ENCODE results near the gene IFNA16.
A peak's percentile ranks its signal among the peaks of the same experiment; 100 is the strongest.
"Not testable (repeated sequence)": the region's sequence is repeated elsewhere in the genome, so short reads cannot be mapped to it uniquely, and the experiment has no call there.

The IFNA16 gene

DNA sequence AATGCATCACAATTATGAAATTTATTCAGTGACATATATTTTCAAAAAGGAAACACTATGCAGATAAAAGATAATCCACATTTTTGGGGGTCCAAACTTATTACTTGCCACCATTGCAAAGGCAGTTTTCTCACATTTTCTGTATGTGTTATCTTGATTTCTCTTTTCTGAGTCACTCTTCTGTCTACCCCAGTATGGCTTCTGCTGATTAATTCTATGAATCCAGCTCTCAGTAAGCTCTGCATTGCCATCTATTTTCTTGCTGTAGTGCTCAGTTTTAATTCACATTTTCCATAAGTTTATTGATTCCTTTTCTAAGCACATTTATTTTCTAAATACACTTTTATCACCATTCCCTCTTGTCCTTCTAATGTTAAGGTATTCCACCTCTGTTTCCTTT lies 11.9 kb downstream of the IFNA16 start:
- Histone ChIP-seq H3K4me2 (ENCODE audit: low read depth, low read length, poor library complexity, severe bottlenecking) (no peak overlapping the region), H3K27me3 (ENCODE audit: low read length) (no peaks in the 10 kb centered on the region), H3K27ac (ENCODE audit: low read depth, low read length) (no peak overlapping the region), H3K9ac (ENCODE audit: low read length) (no peak overlapping the region), H4K20me1 (ENCODE audit: low read depth, low read length) (no peaks in the 10 kb centered on the region), H3K36me3 (ENCODE audit: low read length) (no peaks in the 10 kb centered on the region), H3K79me2 (ENCODE audit: insufficient read depth, low read length) (no peaks in the 10 kb centered on the region), H3K9me2 (replicated peaks; ENCODE audit: insufficient read depth, low read length) (no peaks in the 10 kb centered on the region), H3K4me3 (ENCODE audit: insufficient read depth, low read length, poor library complexity, severe bottlenecking) (no peak overlapping the region), H3K9me3 (ENCODE audit: insufficient read depth, low read length) (no peaks in the 10 kb centered on the region), H3F3A (ENCODE audit: insufficient read depth) (no peaks in the 10 kb centered on the region), H2AFZ (ENCODE audit: low read depth, low read length, severe bottlenecking) (no peak overlapping the region)
- no peak for TF ChIP-seq EZH2phosphoT487 (conservative IDR thresholded peaks at IDR 0.05; ENCODE audit: low read length)

DNA sequence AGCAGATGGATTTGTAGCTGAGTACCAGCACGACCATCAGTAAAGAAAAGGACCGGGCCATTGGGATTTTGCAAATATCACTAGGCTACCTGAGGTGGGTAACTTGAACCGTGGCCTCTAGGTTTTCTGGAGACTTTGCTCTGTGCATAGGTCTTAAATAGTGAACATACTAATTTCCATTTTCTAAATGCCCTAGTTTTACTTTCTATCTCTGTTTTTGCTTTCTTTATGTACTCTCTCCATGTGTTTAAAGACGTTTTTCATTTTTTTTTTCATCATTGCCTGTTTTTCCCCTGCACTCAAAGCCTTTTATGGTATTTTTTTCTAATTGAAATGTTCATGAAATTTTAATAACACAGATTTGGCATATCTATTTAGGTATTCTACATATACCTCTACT lies 15.0 kb downstream of the IFNA16 start, which contains the start of gene IFNA7:
IFNA7 (minus strand) TSS at position 101 of the 400 bp plus-strand sequence; CDS start at position 61, 40 bp downstream.
- not testable (repeated sequence) for H3K79me2 ChIP-seq (ENCODE audit: insufficient read depth, low read length); H3K36me3 ChIP-seq (ENCODE audit: low read length); H3F3A ChIP-seq (ENCODE audit: insufficient read depth); H3K9me2 ChIP-seq (replicated peaks; ENCODE audit: insufficient read depth, low read length); H3K4me2 ChIP-seq (ENCODE audit: low read depth, low read length, poor library complexity, severe bottlenecking); H3K27me3 ChIP-seq (ENCODE audit: low read length); H3K9me3 ChIP-seq (ENCODE audit: insufficient read depth, low read length); H3K9ac ChIP-seq (ENCODE audit: low read length); H4K20me1 ChIP-seq (ENCODE audit: low read depth, low read length); H3K27ac ChIP-seq (ENCODE audit: low read depth, low read length); H2AFZ ChIP-seq (ENCODE audit: low read depth, low read length, severe bottlenecking); H3K4me3 ChIP-seq (ENCODE audit: insufficient read depth, low read length, poor library complexity, severe bottlenecking)

DNA sequence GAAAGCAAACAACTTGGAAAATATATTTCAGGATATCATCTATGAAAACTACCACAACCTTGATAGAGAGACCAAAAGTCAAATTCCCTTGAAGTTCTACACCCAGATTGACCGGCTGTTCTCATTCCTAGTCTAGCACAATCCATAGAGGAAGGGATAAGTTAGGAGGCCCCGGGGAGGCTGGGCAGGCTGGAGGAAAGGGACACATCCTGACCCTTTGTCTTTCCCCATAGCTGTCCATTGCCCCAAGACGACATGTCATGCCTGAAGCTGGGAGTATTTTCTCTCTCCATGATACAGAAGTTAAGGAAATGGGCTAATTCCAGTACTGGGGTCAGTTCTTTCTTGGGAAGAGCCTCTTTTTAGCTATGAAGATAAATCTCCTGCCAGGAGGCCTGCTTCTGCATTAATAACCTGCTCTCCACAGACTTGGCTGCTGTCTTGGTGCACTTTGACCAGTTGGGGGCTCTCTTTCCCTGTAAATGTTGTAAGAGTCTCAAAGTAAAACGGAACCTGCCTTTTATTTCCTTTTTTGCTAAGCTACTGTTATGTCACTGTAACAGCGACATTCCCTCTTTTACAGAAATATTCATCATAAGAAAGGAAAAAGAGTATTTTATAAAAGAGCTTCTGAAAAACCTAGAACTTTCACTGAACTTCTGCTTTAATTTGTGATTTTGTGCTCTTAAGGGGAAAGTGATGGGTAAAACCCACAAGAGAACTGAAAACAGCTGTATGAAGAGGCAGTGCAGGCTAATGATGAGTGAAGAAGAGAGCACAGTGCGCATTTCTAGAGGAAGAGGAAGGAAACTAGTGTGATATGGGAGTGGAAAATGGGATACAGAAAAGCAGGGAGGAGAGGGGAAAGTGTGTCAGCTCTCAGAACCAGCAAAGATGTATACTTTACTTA lies 22.0 kb downstream of the IFNA16 start:
- TF ChIP-seq, protein P1, sequence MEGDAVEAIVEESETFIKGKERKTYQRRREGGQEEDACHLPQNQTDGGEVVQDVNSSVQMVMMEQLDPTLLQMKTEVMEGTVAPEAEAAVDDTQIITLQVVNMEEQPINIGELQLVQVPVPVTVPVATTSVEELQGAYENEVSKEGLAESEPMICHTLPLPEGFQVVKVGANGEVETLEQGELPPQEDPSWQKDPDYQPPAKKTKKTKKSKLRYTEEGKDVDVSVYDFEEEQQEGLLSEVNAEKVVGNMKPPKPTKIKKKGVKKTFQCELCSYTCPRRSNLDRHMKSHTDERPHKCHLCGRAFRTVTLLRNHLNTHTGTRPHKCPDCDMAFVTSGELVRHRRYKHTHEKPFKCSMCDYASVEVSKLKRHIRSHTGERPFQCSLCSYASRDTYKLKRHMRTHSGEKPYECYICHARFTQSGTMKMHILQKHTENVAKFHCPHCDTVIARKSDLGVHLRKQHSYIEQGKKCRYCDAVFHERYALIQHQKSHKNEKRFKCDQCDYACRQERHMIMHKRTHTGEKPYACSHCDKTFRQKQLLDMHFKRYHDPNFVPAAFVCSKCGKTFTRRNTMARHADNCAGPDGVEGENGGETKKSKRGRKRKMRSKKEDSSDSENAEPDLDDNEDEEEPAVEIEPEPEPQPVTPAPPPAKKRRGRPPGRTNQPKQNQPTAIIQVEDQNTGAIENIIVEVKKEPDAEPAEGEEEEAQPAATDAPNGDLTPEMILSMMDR (IDR thresholded peaks at IDR 0.05; ENCODE audit: insufficient read depth, low read length, poor library complexity, severe bottlenecking), result peak; percentile 78
- not testable (repeated sequence) for H3K9me2 ChIP-seq (replicated peaks; ENCODE audit: insufficient read depth, low read length); H4K20me1 ChIP-seq (ENCODE audit: low read depth, low read length); H3K27me3 ChIP-seq (ENCODE audit: low read length); H3K27ac ChIP-seq (ENCODE audit: low read depth, low read length); H3K36me3 ChIP-seq (ENCODE audit: low read length); H2AFZ ChIP-seq (ENCODE audit: low read depth, low read length, severe bottlenecking); H3K4me3 ChIP-seq (ENCODE audit: insufficient read depth, low read length, poor library complexity, severe bottlenecking); H3K9me3 ChIP-seq (ENCODE audit: insufficient read depth, low read length); H3K79me2 ChIP-seq (ENCODE audit: insufficient read depth, low read length); H3K9ac ChIP-seq (ENCODE audit: low read length); H3F3A ChIP-seq (ENCODE audit: insufficient read depth)
- H3K4me2 ChIP-seq (ENCODE audit: low read depth, low read length, poor library complexity, severe bottlenecking), result peak overlapping the region; percentile 22

DNA sequence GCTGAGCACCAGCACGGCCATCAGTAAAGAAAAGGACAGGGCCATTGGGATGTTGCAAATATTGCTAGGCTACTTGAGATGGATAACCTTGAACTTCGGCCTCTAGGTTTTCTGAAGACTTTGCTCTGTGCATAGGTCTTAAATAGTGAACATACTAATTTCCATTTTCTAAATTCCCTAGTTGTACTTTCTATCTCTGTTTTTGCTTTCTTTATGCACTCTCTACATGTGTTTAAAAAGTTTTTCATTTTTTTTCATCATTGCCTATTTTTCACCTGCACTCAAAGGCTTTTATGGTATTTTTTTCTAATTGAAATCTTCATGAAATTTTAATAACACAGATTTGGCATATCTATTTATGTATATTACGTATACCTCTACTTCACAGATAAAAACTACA lies 29.6 kb downstream of the IFNA16 start, which contains the start of gene IFNA4:
IFNA4 (minus strand) TSS at position 101 of the 400 bp plus-strand sequence; CDS start at position 45, 56 bp downstream.
- H2AFZ ChIP-seq (ENCODE audit: low read depth, low read length, severe bottlenecking); H3K4me2 ChIP-seq (ENCODE audit: low read depth, low read length, poor library complexity, severe bottlenecking); H3K27me3 ChIP-seq (ENCODE audit: low read length); H3K9me2 ChIP-seq (replicated peaks; ENCODE audit: insufficient read depth, low read length); H3K79me2 ChIP-seq (ENCODE audit: insufficient read depth, low read length); H4K20me1 ChIP-seq (ENCODE audit: low read depth, low read length); H3K9me3 ChIP-seq (ENCODE audit: insufficient read depth, low read length); H3K27ac ChIP-seq (ENCODE audit: low read depth, low read length); H3K4me3 ChIP-seq (ENCODE audit: insufficient read depth, low read length, poor library complexity, severe bottlenecking); H3K36me3 ChIP-seq (ENCODE audit: low read length); H3F3A ChIP-seq (ENCODE audit: insufficient read depth); H3K9ac ChIP-seq (ENCODE audit: low read length): not testable (repeated sequence)

All from SU-DHL-6 (cell line).